GM12891 (cell line): ENCODE data around the gene MAPKBP1.

ENCODE experiments used
- DNase-seq: peaks from one replicate; pipeline ENCODE4 v3.0.0; 2011; ENCODE audit warnings: low spot score; ENCODE audit not compliant: insufficient read length
- FAIRE-seq: peaks from 2 replicates; lab custom pipeline; 2011; peaks lifted over from hg19 to GRCh38; lab: Jason Lieb, UNC
- PAX5 ChIP-seq: IDR thresholded peaks from 2 replicates; pipeline ENCODE4 v1.6.1; 2011; ENCODE audit warnings: low read length, moderate library complexity, mild to moderate bottlenecking; ENCODE audit not compliant: insufficient read depth, severe bottlenecking
- POLR2A ChIP-seq: IDR thresholded peaks from 2 replicates; pipeline ENCODE4 v1.6.1; 2011; ENCODE audit warnings: low read depth, low read length, control low read depth
- POLR2AphosphoS5 ChIP-seq: IDR thresholded peaks from 2 replicates; pipeline ENCODE4 v1.6.1; 2011; ENCODE audit warnings: low read depth, low read length, control low read depth
- POU2F2 ChIP-seq: IDR thresholded peaks from 2 replicates; pipeline ENCODE4 v1.6.1; 2011; ENCODE audit warnings: low read depth, mild to moderate bottlenecking, control low read depth, low read length, moderate library complexity
- SPI1 ChIP-seq: IDR thresholded peaks from 2 replicates; pipeline ENCODE4 v1.6.1; 2011; ENCODE audit warnings: low read depth, low read length, control low read depth
- TAF1 ChIP-seq: IDR thresholded peaks from 2 replicates; pipeline ENCODE4 v1.6.1; 2011; ENCODE audit warnings: low read depth, low read length, control low read depth

The MAPKBP1 gene

GRCh38 chr15:41874736-41875135 lies 100.5 kb downstream of the MAPKBP1 start:
- no peak for DNase-seq
- FAIRE-seq, result no peak
- TF ChIP-seq POLR2A, result no peak
- no peak for TF ChIP-seq POU2F2
- no peak for TF ChIP-seq TAF1
- no peak for TF ChIP-seq POLR2AphosphoS5
- no peak for TF ChIP-seq PAX5
- TF ChIP-seq SPI1, result no peak

DNA sequence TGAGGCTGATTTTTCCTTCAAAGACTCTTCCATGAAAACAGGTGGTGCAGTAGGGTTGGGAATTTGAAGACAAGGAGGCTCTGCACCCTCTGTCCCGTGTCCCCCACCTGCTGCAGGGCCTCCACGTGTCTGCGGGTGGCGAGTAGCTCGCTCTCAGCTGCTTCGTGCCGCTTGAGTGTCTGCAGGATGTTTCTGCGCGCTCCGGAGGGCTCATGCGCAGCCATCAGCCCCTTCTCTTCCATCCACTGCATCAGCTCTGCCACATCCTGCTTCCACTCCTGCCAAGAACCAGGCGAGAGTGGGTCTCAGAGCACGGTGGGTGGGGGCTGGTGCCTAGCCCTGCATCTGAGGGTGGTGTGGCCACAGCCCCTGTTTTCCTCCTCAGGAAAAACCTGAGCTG lies 101.7 kb downstream of the MAPKBP1 start:
- TF ChIP-seq POLR2A, result no peak
- no peak for TF ChIP-seq PAX5
- no peak for TF ChIP-seq POLR2AphosphoS5
- TF ChIP-seq TAF1, result no peak
- no peak for TF ChIP-seq SPI1
- no peak for TF ChIP-seq POU2F2
- FAIRE-seq, result no peak
- no peak for DNase-seq

DNA sequence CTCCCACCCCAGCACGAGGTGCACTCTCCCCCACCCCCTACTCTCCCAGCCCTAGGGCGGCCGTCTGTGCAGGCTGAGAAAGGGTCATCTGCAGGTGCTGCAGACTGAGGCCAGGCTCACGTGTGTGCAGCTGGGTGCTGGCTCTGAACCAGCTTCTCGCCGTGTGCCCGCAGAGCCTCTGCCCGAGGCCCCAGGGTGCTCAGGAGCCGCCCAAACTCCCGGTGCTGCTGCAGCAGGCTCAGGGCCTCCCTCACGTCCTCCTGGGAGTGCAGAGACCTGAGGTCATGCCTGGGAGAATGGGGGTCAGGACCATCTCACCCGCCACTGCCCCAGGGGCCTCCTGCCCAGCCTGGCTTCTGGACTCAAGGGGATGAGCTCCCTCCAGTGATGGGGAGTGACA lies 102.4 kb downstream of the MAPKBP1 start:
- no peak for FAIRE-seq

More for the DNA sequence above, 102.4 kb downstream of the MAPKBP1 start:
- DNase-seq, result no peak
- TF ChIP-seq POLR2AphosphoS5 (no peak), TAF1 (no peak), SPI1 (no peak), POLR2A (no peak), POU2F2 (no peak), PAX5 (no peak)
